ENCODE results near the gene FBN2.

GRCh38 chr5:128245974-128246373 lies 292.1 kb downstream of the FBN2 start:
- no peak for TF ChIP-seq EZH2phosphoT487 (IDR thresholded peaks at IDR 0.05; ENCODE audit: borderline replicate concordance)
- no peak for TF ChIP-seq CTCF (conservative IDR thresholded peaks at IDR 0.05; ENCODE audit: low read length)

All from Loucy (cell line).